BJ (cell line): ENCODE data around the gene TMEM120B. TPM values are rescaled to one million over a fixed set of nuclear protein-coding genes. Genes with fewer than 3 reads are reported as not detected.
"Not testable (repeated sequence)": the region's sequence is repeated elsewhere in the genome, so short reads cannot be mapped to it uniquely, and the experiment has no call there.

Experiments
- CTCF ChIA-PET: fragments of 350-600 bp; formaldehyde crosslinking; extraction: SDS; loops from one replicate; lab custom pipeline; 2021; ENCODE audit warnings: antibody characterized with exemption, inconsistent platforms; lab: Yijun Ruan, JAX
- POLR2A ChIA-PET: fragments of 300-600 bp; sonication (Branson Sonifier 250); formaldehyde crosslinking; extraction: SDS; loops from one replicate; lab custom pipeline; 2021; ENCODE audit warnings: antibody characterized with exemption; lab: Charles Lee
- DNase-seq: peaks from one replicate; pipeline ENCODE4 v3.0.0-alpha.2; 2011; ENCODE audit warnings: low read depth
- H3K27me3 ChIP-seq: 2 replicates; pipeline ENCODE4 v1.6.0; 2011; ENCODE audit warnings: low read length; ENCODE audit not compliant: control insufficient read depth, insufficient read depth
- H3K36me3 ChIP-seq: 2 replicates; pipeline ENCODE4 v1.5.1; 2011; ENCODE audit warnings: low read length; ENCODE audit not compliant: control insufficient read depth, insufficient read depth
- H3K4me3 ChIP-seq: 2 replicates; pipeline ENCODE4 v1.5.1; 2011; ENCODE audit warnings: low read depth, mild to moderate bottlenecking, control low read depth, low read length
- polyA plus RNA-seq: library from polyadenylated mRNA; depleted of rRNA; stranded (reverse); fragments of >200 nt; gene quantifications from 2 replicates; pipeline ENCODE4 v1.2.3, GENCODE V29; 2011
- TF ChIP-seq, protein P1 (sequence below): IDR thresholded peaks from 2 replicates; pipeline ENCODE4 v1.5.1; 2011; ENCODE audit warnings: low read depth, mild to moderate bottlenecking, control low read depth, inconsistent platforms, low read length, moderate library complexity; ENCODE audit not compliant: insufficient read depth

Gene TMEM120B
- polyA plus RNA-seq, 1 experiment: 11.4 TPM

DNA sequence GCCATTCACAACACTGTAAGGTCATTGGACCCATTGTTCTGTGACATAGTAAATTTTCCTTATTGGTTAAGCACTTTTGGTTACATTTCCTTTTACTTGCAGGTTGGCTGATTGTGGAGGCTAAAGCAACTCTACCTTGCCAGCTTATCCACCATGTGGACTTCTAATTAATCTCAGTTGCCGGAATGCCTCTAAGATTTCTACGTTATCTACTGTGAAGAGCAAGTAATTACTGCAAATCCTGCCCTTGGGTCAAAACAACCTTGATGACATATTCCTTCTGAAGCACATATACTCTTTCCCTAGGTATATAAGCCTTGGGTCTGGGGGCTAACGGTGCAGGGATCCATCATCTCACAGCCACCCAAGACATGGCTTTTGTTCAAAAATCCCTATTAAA lies 23.6 kb upstream of the TMEM120B start:
- no peaks in the 10 kb centered on the region for H3K27me3 ChIP-seq
- DNase-seq: no peak
- ChIA-PET CTCF (interaction anchor here (0.5 to 4.8 kb wide), 8 partner anchors 12 to 642 kb away, joined by 3 to 46 read pairs (median 3); partner anchors contain the start of gene RHOF), POLR2A (interaction anchor here (0.5 kb wide), 1 partner anchor 23 kb away, joined by 3 read pairs; no protein-coding TSS in a partner anchor)
- TF ChIP-seq, protein P1, sequence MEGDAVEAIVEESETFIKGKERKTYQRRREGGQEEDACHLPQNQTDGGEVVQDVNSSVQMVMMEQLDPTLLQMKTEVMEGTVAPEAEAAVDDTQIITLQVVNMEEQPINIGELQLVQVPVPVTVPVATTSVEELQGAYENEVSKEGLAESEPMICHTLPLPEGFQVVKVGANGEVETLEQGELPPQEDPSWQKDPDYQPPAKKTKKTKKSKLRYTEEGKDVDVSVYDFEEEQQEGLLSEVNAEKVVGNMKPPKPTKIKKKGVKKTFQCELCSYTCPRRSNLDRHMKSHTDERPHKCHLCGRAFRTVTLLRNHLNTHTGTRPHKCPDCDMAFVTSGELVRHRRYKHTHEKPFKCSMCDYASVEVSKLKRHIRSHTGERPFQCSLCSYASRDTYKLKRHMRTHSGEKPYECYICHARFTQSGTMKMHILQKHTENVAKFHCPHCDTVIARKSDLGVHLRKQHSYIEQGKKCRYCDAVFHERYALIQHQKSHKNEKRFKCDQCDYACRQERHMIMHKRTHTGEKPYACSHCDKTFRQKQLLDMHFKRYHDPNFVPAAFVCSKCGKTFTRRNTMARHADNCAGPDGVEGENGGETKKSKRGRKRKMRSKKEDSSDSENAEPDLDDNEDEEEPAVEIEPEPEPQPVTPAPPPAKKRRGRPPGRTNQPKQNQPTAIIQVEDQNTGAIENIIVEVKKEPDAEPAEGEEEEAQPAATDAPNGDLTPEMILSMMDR: no peak
- H3K36me3 ChIP-seq: no peaks in the 10 kb centered on the region
- H3K4me3 ChIP-seq: no peak overlapping the region

DNA sequence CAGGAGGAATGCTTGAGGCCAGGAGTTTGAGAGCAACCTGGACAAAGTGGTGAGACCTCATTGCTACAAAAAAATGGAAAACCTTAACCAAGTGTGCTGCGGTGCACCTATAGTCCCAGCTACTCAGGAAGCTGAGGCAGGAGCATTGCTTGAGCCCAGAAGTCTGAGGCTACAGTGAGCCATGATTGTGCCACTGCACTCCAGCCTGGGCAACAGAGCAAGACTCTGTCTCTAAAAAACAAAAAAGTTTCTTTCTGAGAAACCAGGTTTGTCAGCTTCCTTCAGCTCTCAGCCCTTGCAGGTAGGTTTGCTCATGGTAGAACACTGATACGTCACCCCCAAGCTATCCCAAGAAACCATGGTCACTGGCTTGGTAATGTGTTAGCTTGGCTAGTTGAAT lies 23.1 kb upstream of the TMEM120B start:
- no peaks in the 10 kb centered on the region for H3K36me3 ChIP-seq
- no peaks in the 10 kb centered on the region for H3K27me3 ChIP-seq
- DNase-seq: no peak
- H3K4me3 ChIP-seq: no peak overlapping the region
- CTCF ChIA-PET: interaction anchor here (0.5 to 4.8 kb wide), 7 partner anchors 12 to 392 kb away, joined by 3 to 46 read pairs (median 3); partner anchors contain the start of gene RHOF
- POLR2A ChIA-PET: interaction anchor here (0.5 kb wide), 1 partner anchor 22 kb away, joined by 3 read pairs; no protein-coding TSS in a partner anchor
- TF ChIP-seq, protein P1: no peak

DNA sequence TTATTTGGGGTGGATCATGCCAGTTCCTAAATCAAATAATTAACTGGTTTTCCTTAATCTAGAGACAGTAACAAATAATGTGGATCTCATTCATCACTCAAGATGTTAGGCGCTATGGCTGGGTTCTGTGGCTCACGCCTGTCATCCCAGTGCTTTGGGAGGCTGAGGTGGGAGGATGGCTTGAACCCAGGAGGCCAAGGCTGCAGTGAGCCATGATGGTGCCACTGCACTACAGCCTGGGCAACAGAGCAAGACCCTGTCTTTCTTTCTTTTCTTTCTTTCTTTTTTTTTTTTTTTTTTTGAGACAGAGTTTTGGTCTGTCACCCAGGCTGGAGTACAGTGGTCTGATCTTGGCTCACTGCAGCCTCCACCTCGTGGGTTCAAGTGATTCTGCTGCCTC lies 19.8 kb upstream of the TMEM120B start:
- POLR2A ChIA-PET: not testable (repeated sequence)

DNA sequence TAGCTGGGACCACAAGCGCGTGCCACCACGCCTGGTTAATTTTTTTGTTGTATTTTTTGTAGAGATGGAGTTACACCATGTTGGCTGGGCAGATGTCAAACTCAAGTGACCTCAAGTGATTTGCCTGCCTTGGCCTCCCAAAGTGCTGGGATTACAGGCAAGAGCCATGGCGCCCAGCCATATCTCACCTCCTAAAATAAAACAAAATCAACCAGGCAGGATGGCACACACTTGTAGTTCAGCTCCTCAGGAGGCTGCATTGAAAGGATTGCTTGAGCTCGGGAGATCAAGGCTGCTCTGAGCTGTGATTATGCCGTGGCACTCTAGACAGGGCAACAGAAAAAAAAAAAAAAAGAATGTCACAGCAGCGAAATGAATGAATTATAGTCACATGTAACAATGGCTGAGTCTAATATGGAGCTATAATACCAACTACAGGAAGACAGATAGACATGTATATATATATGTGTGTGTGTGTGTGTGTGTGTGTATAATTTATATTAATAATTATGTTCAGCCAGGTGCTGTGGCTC lies 19.3 kb upstream of the TMEM120B start:
- CTCF ChIA-PET: interaction anchor here (0.9 to 12.5 kb wide), 4 partner anchors 14 to 119 kb away, joined by 3 to 131 read pairs (median 26); partner anchors contain the start of gene RHOF

More for the DNA sequence above, 19.8 kb upstream of the TMEM120B start:
- not testable (repeated sequence) for DNase-seq, H3K36me3 ChIP-seq, H3K27me3 ChIP-seq, H3K4me3 ChIP-seq
- CTCF ChIA-PET: interaction anchor here (0.9 to 12.5 kb wide), 3 partner anchors 14 to 103 kb away, joined by 3 to 131 read pairs (median 46); partner anchors contain the start of gene RHOF

DNA sequence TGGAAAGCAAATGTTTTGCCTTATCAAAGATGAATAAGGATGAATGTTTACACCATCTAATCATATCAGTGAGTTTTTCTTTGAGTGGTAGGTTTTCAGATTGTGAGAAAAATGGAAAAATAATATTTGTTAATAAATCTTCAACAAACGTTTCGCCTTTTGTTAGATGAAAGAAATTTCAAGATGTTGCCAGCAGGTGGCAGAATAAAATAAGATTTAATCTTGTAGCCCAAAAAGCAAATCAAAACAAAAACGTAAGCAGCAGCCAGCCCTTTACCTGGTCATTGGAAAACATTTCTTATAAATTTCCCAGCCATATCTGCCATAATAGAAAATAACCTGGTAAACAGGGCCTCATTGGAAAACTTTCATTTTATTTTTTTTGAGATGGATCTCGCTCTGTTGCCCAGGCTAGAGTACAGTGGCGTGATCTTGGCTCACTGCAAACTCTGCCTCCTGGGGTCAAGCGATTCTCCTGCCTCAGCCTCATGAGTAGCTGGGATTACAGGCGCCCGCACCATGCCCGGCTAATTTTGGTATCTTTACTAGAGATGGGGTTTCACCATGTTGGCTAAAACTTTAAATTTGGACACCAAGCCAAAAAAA lies 15.4 kb upstream of the TMEM120B start:
- TF ChIP-seq, protein P1: peak; percentile 27; the same call in 1 of the 2 replicates
- no peak overlapping the region for H3K4me3 ChIP-seq

More for the DNA sequence above, 19.3 kb upstream of the TMEM120B start:
- TF ChIP-seq, protein P1: no peak
- no peaks in the 10 kb centered on the region for H3K27me3 ChIP-seq
- no peaks in the 10 kb centered on the region for H3K36me3 ChIP-seq
- POLR2A ChIA-PET: no interaction called here
- no peak for DNase-seq
- no peak overlapping the region for H3K4me3 ChIP-seq

DNA sequence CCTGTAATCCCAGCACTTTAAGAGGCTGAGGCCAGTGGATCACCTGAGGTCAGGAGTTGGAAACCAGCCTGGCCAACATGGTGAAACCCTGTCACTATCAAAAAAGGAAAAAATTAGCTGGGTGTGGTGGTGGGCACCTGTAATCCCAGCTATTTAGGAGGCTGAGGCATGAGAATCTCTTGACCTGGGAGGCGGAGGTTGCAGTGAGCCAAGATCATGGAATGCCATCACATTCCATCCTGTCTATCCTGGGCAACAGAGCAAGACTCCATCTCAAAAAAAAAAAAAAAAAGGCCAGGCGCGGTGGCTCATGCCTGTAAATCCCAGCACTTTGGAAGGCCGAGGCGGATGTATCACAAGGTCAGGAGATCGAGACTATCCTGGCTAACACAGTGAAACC lies 14.7 kb upstream of the TMEM120B start:
- H3K4me3 ChIP-seq, POLR2A ChIA-PET: not testable (repeated sequence)

More for the DNA sequence above, 15.4 kb upstream of the TMEM120B start:
- no peaks in the 10 kb centered on the region for H3K36me3 ChIP-seq
- ChIA-PET POLR2A (interaction anchor here (0.6 kb wide), 1 partner anchor 106 kb away, joined by 3 read pairs; no protein-coding TSS in a partner anchor), CTCF (interaction anchor here (0.9 to 12.5 kb wide), 6 partner anchors 68 to 110 kb away, joined by 3 to 131 read pairs (median 8); partner anchors contain the start of gene RHOF)
- no peak for DNase-seq
- H3K27me3 ChIP-seq: no peaks in the 10 kb centered on the region

More for the DNA sequence above, 14.7 kb upstream of the TMEM120B start:
- not testable (repeated sequence) for DNase-seq, H3K36me3 ChIP-seq, H3K27me3 ChIP-seq
- CTCF ChIA-PET: interaction anchor here (0.5 to 12.5 kb wide), 9 partner anchors 18 to 182 kb away, joined by 3 to 131 read pairs (median 6); partner anchors contain the start of gene RHOF
